Common myeloid progenitor, CD34-positive (primary cell): Measurements from ENCODE around the gene PCYOX1L.
A peak's percentile ranks its signal among the peaks of the same experiment; 100 is the strongest.

Source experiments
- CTCF ChIA-PET: fragments of 350-600 bp; sonication (Branson Sonifier 250); formaldehyde crosslinking; loops from one replicate; lab custom pipeline; 2021; ENCODE audit warnings: antibody characterized with exemption; lab: Charles Lee
- POLR2A ChIA-PET: fragments of 350-600 bp; sonication (Branson Sonifier 250); formaldehyde crosslinking; loops from one replicate; lab custom pipeline; 2021; ENCODE audit warnings: antibody characterized with exemption; lab: Charles Lee
- DNase-seq, 3 donors: peaks; one replicate each; pipeline versions ENCODE4 v3.0.0 to v3.0.0-alpha.2; 2013
- H3K27ac ChIP-seq, 2 experiments: 1 replicate in 1 of 2; 2 replicates in 1 of 2; pipeline ENCODE4 v1.7.0; 2013; ENCODE audit warnings: inconsistent platforms in 2 of 2, low read length in 2 of 2, mild to moderate bottlenecking in 2 of 2, low read depth in 1 of 2, moderate library complexity in 1 of 2; ENCODE audit not compliant: severe bottlenecking in 2 of 2, insufficient read depth in 1 of 2, poor library complexity in 1 of 2
- H3K27me3 ChIP-seq, 5 experiments: replicated peaks in 2 of 5; 1 replicate in 3 of 5; 2 replicates in 2 of 5; pipeline versions ENCODE4 v1.6.1 to v1.7.0; 2013; ENCODE audit warnings: low read length in 4 of 5, mild to moderate bottlenecking in 2 of 5, moderate library complexity in 2 of 5, inconsistent platforms in 1 of 5; ENCODE audit not compliant: insufficient read depth in 5 of 5, control insufficient read depth in 4 of 5
- H3K36me3 ChIP-seq, 4 experiments: 1 replicate in 2 of 4; 2 replicates in 2 of 4; pipeline versions ENCODE4 v1.6.1 to v1.7.0; 2013; ENCODE audit warnings: low read length in 3 of 4, control low read depth in 1 of 4, mild to moderate bottlenecking in 1 of 4; ENCODE audit not compliant: control insufficient read depth in 4 of 4, insufficient read depth in 4 of 4
- H3K4me1 ChIP-seq, 4 experiments: 1 replicate in 3 of 4; 2 replicates in 1 of 4; pipeline versions ENCODE4 v1.6.1 to v1.7.1; 2013; ENCODE audit warnings: low read length in 3 of 4, mild to moderate bottlenecking in 3 of 4, control low read depth in 1 of 4, inconsistent platforms in 1 of 4, moderate library complexity in 1 of 4; ENCODE audit not compliant: control insufficient read depth in 4 of 4, insufficient read depth in 4 of 4; ENCODE audit errors: control extremely low read depth in 1 of 4
- H3K4me3 ChIP-seq, 7 experiments: 1 replicate in 4 of 7; 2 replicates in 3 of 7; pipeline versions ENCODE4 v1.5.1 to v1.7.0; 2013; ENCODE audit warnings: mild to moderate bottlenecking in 7 of 7, low read length in 6 of 7, moderate library complexity in 6 of 7, inconsistent platforms in 2 of 7, low read depth in 2 of 7, control low read depth in 1 of 7; ENCODE audit not compliant: insufficient read depth in 4 of 7, control insufficient read depth in 1 of 7; ENCODE audit errors: extremely low read depth in 1 of 7
- H3K9me3 ChIP-seq, 5 experiments: 1 replicate in 4 of 5; 2 replicates in 1 of 5; pipeline versions ENCODE4 v1.6.1 to v1.7.1; 2013; ENCODE audit warnings: low read length in 4 of 5, mild to moderate bottlenecking in 2 of 5, inconsistent platforms in 1 of 5, low read depth in 1 of 5, moderate library complexity in 1 of 5; ENCODE audit not compliant: control insufficient read depth in 4 of 5, insufficient read depth in 2 of 5; ENCODE audit errors: control extremely low read depth in 1 of 5
- WGBS: methylation state at CpG from one replicate; pipeline ENCODE4 v1.1.5; 2013; ENCODE audit not compliant: insufficient coverage; 5-methylcytosine and 5-hydroxymethylcytosine counted together

Gene PCYOX1L

DNA sequence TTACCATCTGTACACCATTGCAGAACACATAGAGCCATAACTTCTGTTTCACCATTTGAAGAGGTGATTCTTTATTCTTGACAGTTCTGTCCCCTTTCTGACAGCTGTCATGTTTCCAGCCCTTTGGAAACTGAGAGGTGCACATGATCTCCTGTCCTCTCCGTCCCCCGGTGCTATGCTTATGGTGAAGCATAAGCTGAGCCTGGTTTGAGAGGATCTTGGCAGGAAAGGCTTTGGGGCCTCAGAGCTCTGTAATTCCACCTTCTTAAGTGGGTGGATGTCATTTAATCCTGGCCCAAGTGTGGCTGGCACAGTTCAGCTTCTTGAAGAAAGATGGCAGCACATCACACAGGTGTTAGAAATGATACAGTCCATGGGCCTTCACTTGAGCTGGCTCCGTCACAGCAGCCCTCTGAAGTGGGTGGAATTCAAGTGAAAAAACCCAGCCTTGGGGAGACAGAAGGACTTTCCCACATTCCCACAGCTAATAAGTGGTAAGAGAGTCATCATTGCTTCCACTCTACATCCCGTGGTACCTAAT lies 43.2 kb upstream of the PCYOX1L start:
- 93% methylated on average over 2 of the region's 4 CpGs for WGBS
- POLR2A ChIA-PET = interaction anchor here (0.6 to 1.0 kb wide), 2 partner anchors 11 to 45 kb away, joined by 3 to 5 read pairs; no protein-coding TSS in a partner anchor
- H3K9me3 ChIP-seq = no peaks in the 10 kb centered on the region
- H3K36me3 ChIP-seq = no peaks in the 10 kb centered on the region
- DNase-seq = no peak
- no peak overlapping the region for H3K4me3 ChIP-seq
- H3K27ac ChIP-seq = no peak overlapping the region
- peaks cover 0 to 10% (median 7%) of the 10 kb centered on the region in 4 experiments for H3K4me1 ChIP-seq
- CTCF ChIA-PET = interaction anchor here (0.8 to 10.7 kb wide), 25 partner anchors 9 to 307 kb away, joined by 3 to 82 read pairs (median 5); partner anchors contain the start of genes GRPEL2, IL17B and PCYOX1L
- H3K27me3 ChIP-seq = no peaks in the 10 kb centered on the region

DNA sequence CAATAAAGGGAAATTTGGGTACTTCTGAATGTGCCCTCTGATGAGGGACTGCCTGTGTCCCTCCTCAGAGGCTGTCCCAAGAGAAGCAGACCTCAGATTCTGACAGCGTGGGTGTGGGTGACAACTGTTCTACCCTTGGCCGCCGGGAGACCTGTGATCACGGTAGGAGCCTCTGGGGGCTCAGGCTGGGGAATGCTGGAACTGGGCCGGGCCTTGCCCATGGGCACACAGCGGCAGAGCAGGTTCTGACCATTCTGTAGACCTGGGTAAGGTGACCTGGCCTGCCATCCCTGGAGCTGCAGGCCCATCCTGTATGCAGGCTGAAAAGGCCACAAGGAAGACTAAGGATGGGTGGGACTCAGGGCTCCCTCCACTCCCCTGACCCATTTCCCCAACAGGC lies 42.1 kb upstream of the PCYOX1L start:
- CTCF ChIA-PET = interaction anchor here (1.0 to 10.7 kb wide), 14 partner anchors 11 to 249 kb away, joined by 3 to 82 read pairs (median 9); partner anchors contain the start of gene PCYOX1L
- no peak overlapping the region for H3K4me3 ChIP-seq
- DNase-seq = no peak
- H3K27ac ChIP-seq = no peak overlapping the region
- peaks cover 0 to 10% (median 9%) of the 10 kb centered on the region in 4 experiments for H3K4me1 ChIP-seq
- no peaks in the 10 kb centered on the region for H3K27me3 ChIP-seq
- no peaks in the 10 kb centered on the region for H3K9me3 ChIP-seq
- no peaks in the 10 kb centered on the region for H3K36me3 ChIP-seq
- WGBS = 94% methylated on average over 6 of the region's 6 CpGs
- POLR2A ChIA-PET = no interaction called here

- Histone ChIP-seq H3K27ac (no peak overlapping the region), H3K4me1 (peaks cover 0 to 11% (median 6%) of the 10 kb centered on the region in 4 experiments), H3K27me3 (no peaks in the 10 kb centered on the region), H3K36me3 (no peaks in the 10 kb centered on the region), H3K4me3 (no peak overlapping the region), H3K9me3 (no peaks in the 10 kb centered on the region)
- DNase-seq = peak; percentile 43 to 61 (median 54)
- POLR2A ChIA-PET = no interaction called here
- WGBS = 96% methylated on average over 11 of the region's 14 CpGs
- CTCF ChIA-PET = interaction anchor here (0.6 to 10.7 kb wide), 22 partner anchors 8 to 246 kb away, joined by 3 to 82 read pairs (median 4); partner anchors contain the start of gene PCYOX1L
These were observed 40.4 kb upstream of the PCYOX1L start for GRCh38 chr5:149317281-149318048.

GRCh38 chr5:149319174-149319573 lies 38.7 kb upstream of the PCYOX1L start:
- no peaks in the 10 kb centered on the region for H3K9me3 ChIP-seq
- no peaks in the 10 kb centered on the region for H3K27me3 ChIP-seq
- DNase-seq = no peak
- peaks cover 0 to 13% (median 6%) of the 10 kb centered on the region in 4 experiments for H3K4me1 ChIP-seq
- CTCF ChIA-PET = interaction anchor here (0.9 to 10.7 kb wide), 14 partner anchors 9 to 246 kb away, joined by 3 to 82 read pairs (median 6); partner anchors contain the start of genes IL17B and PCYOX1L
- no peak overlapping the region for H3K27ac ChIP-seq
- H3K36me3 ChIP-seq = no peaks in the 10 kb centered on the region
- H3K4me3 ChIP-seq = no peak overlapping the region
- POLR2A ChIA-PET = no interaction called here
- WGBS = 100% methylated on average over 3 of the region's 3 CpGs

GRCh38 chr5:149320791-149321330 lies 37.0 kb upstream of the PCYOX1L start:
- 48% methylated on average over 4 of the region's 4 CpGs for WGBS
- H3K27ac ChIP-seq = peak overlapping the region in 1 of 2 experiments; percentile 39
- CTCF ChIA-PET = interaction anchor here (1.0 to 10.7 kb wide), 13 partner anchors 9 to 120 kb away, joined by 3 to 82 read pairs (median 6); partner anchors contain the start of genes IL17B and PCYOX1L
- POLR2A ChIA-PET = no interaction called here
- peaks cover 0 to 13% (median 6%) of the 10 kb centered on the region in 4 experiments for H3K4me1 ChIP-seq
- no peaks in the 10 kb centered on the region for H3K9me3 ChIP-seq
- H3K36me3 ChIP-seq = no peaks in the 10 kb centered on the region
- DNase-seq = peak in 2 of 3 donors; percentile 89 to 92
- no peaks in the 10 kb centered on the region for H3K27me3 ChIP-seq
- H3K4me3 ChIP-seq = no peak overlapping the region

GRCh38 chr5:149322518-149322917 lies 35.3 kb upstream of the PCYOX1L start:
- Histone ChIP-seq H3K36me3 (no peaks in the 10 kb centered on the region), H3K9me3 (peaks cover 0 to 2% (median 0%) of the 10 kb centered on the region in 5 experiments), H3K4me3 (no peak overlapping the region), H3K27ac (no peak overlapping the region), H3K4me1 (peaks cover 0 to 13% (median 6%) of the 10 kb centered on the region in 4 experiments), H3K27me3 (no peaks in the 10 kb centered on the region)
- WGBS = 98% methylated on average over 12 of the region's 12 CpGs
- ChIA-PET POLR2A (interaction anchor here (0.7 kb wide), 1 partner anchor 650 kb away, joined by 4 read pairs; no protein-coding TSS in a partner anchor), CTCF (interaction anchor here (1.0 to 2.7 kb wide), 7 partner anchors 10 to 242 kb away, joined by 3 to 10 read pairs (median 4); partner anchors contain the start of gene PCYOX1L)
- DNase-seq = no peak
